ENCODE measurements around the gene IMPDH2.

The IMPDH2 gene

GRCh38 chr3:49018707-49019006 lies 10.5 kb downstream of the IMPDH2 start:
- Histone ChIP-seq H3K27me3 (ENCODE audit: control insufficient read depth, low read length) (no peaks in the 10 kb centered on the region), H3K4me1 (ENCODE audit: control insufficient read depth, low read length) (peaks cover 33% of the 10 kb centered on the region), H3K36me3 (ENCODE audit: control insufficient read depth, low read length) (peaks cover 65% of the 10 kb centered on the region), H3K27ac (ENCODE audit: low read depth, low read length) (peak overlapping the region; percentile 92), H3K4me3 (ENCODE audit: low read length) (peak overlapping the region; percentile 92), H3F3A (ENCODE audit: control insufficient read depth, insufficient read depth) (peaks cover 21% of the 10 kb centered on the region), H3K4me2 (ENCODE audit: low read length) (peak overlapping the region; percentile 94), H3K9me2 (replicated peaks; ENCODE audit: control insufficient read depth, low read length) (no peaks in the 10 kb centered on the region), H3K9me3 (ENCODE audit: control insufficient read depth, insufficient read depth, low read length) (no peaks in the 10 kb centered on the region), H4K20me1 (ENCODE audit: control insufficient read depth, insufficient read depth, low read depth, low read length) (peaks cover 2% of the 10 kb centered on the region; the same call in 1 of the 2 replicates), H3K79me2 (ENCODE audit: control insufficient read depth, low read length) (peaks cover 43% of the 10 kb centered on the region)
- TF ChIP-seq, protein P1, sequence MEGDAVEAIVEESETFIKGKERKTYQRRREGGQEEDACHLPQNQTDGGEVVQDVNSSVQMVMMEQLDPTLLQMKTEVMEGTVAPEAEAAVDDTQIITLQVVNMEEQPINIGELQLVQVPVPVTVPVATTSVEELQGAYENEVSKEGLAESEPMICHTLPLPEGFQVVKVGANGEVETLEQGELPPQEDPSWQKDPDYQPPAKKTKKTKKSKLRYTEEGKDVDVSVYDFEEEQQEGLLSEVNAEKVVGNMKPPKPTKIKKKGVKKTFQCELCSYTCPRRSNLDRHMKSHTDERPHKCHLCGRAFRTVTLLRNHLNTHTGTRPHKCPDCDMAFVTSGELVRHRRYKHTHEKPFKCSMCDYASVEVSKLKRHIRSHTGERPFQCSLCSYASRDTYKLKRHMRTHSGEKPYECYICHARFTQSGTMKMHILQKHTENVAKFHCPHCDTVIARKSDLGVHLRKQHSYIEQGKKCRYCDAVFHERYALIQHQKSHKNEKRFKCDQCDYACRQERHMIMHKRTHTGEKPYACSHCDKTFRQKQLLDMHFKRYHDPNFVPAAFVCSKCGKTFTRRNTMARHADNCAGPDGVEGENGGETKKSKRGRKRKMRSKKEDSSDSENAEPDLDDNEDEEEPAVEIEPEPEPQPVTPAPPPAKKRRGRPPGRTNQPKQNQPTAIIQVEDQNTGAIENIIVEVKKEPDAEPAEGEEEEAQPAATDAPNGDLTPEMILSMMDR (IDR thresholded peaks at IDR 0.05; ENCODE audit: low read depth, low read length, poor library complexity, severe bottlenecking), result no peak
- no peak for TF ChIP-seq EZH2phosphoT487 (IDR thresholded peaks at IDR 0.05; ENCODE audit: borderline replicate concordance, low read length)

DNA sequence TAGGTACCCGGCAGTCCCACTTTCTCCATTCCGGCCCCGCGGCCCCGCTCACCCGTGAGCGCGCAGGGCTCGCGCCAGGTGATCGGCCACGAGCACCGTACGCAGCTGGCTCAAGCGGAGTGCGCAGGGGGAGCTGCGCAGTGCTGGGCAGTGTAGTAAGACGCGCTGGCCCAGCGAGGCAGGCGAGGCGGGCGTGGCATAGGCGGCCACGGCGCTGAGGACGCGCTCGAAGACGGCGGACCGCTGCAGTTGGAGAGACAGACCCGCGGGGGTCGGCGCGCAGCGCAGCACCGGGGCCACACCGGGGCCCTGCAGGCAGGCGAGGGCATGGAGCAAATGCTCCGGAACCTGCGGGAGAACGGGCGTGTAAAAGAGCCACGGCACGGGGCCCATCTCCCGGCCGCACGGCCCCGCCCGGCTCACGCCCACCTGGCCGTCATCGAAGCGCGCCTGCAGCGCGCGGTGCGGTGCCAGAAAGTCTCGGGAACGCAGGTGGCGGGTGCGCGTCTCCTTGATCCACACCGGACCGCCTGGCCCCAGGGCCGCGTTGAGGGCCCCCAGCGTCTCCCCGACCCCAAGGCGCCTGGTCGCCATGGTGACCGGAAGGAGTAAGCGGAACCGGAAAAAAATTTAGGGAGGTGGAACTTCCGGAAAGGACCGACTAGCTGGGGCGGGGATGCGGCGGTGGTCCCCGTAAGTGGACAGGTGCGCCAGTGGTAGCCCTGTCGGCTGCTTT lies 11.1 kb downstream of the IMPDH2 start, which contains the start of gene DALRD3:
Gene DALRD3, minus strand, starts transcription at position 610 of the 736 bp plus-strand sequence. Its CDS starts 16 bp downstream, at position 594.
- H4K20me1 ChIP-seq (ENCODE audit: control insufficient read depth, insufficient read depth, low read depth, low read length), result peaks cover 7% of the 10 kb centered on the region; the same call in 1 of the 2 replicates
- peak within 1 kb of the TSS; percentile 92 for H3K4me3 ChIP-seq (ENCODE audit: low read length)
- H3K9me3 ChIP-seq (ENCODE audit: control insufficient read depth, insufficient read depth, low read length), result no peaks in the 10 kb centered on the region
- TF ChIP-seq, protein P1 (IDR thresholded peaks at IDR 0.05; ENCODE audit: low read depth, low read length, poor library complexity, severe bottlenecking), result no peak
- TF ChIP-seq EZH2phosphoT487 (IDR thresholded peaks at IDR 0.05; ENCODE audit: borderline replicate concordance, low read length), result no peak
- peak within 1 kb of the TSS; percentile 94 for H3K4me2 ChIP-seq (ENCODE audit: low read length)
- no peaks in the 10 kb centered on the region for H3K9me2 ChIP-seq (replicated peaks; ENCODE audit: control insufficient read depth, low read length)
- peaks cover 65% of the 10 kb centered on the region for H3K36me3 ChIP-seq (ENCODE audit: control insufficient read depth, low read length)
- H3K79me2 ChIP-seq (ENCODE audit: control insufficient read depth, low read length), result peaks cover 43% of the 10 kb centered on the region
- peak within 1 kb of the TSS; percentile 92 for H3K27ac ChIP-seq (ENCODE audit: low read depth, low read length)
- H3K27me3 ChIP-seq (ENCODE audit: control insufficient read depth, low read length), result no peaks in the 10 kb centered on the region
- H3K4me1 ChIP-seq (ENCODE audit: control insufficient read depth, low read length), result peaks cover 28% of the 10 kb centered on the region
- H3F3A ChIP-seq (ENCODE audit: control insufficient read depth, insufficient read depth), result peaks cover 19% of the 10 kb centered on the region

DNA sequence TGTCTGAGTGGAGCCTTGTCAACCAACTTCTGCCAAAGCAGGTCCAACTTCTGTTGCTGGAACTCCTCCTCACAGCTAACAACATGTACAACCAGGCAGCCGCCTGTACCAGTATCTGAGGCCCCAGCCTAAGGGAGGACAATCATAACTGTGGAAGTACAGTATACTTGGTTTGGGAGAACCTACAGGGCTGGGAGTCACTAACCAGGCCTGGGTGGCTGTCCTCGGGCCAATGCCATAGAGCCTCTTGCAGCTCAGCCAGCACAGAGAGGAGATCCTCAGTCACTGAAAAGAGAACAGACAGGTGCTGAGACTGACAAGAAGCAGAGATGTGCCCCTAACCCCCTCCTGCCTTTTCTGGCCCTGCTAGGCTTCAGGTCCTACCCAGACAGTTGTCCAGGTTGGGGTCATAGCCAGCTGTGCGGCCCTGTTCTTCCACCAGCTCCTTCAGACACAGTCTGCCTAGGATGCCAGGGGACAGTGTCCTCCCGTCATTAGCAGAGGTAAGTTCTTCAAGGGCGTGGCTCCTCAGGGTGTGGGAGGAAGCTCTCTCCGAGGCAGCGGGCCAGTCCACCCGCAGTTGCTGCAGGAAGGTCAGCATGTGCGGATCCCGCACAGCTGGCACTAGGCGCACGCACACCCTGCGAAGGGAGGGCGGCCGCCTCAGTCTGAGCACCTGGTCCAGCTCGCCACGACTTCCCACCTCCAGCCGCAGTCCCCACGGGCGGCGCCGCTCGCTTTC lies 11.8 kb downstream of the IMPDH2 start:
- peaks cover 16% of the 10 kb centered on the region for H3F3A ChIP-seq (ENCODE audit: control insufficient read depth, insufficient read depth)
- peaks cover 9% of the 10 kb centered on the region; the same call in 1 of the 2 replicates for H4K20me1 ChIP-seq (ENCODE audit: control insufficient read depth, insufficient read depth, low read depth, low read length)

More for the DNA sequence above, 11.8 kb downstream of the IMPDH2 start:
- Histone ChIP-seq H3K4me2 (ENCODE audit: low read length) (peak overlapping the region; percentile 94), H3K27me3 (ENCODE audit: control insufficient read depth, low read length) (no peaks in the 10 kb centered on the region), H3K4me3 (ENCODE audit: low read length) (peak overlapping the region; percentile 92), H3K4me1 (ENCODE audit: control insufficient read depth, low read length) (peaks cover 25% of the 10 kb centered on the region), H3K79me2 (ENCODE audit: control insufficient read depth, low read length) (peaks cover 43% of the 10 kb centered on the region), H3K27ac (ENCODE audit: low read depth, low read length) (peak overlapping the region; percentile 92; the same call in 1 of the 2 replicates), H3K9me3 (ENCODE audit: control insufficient read depth, insufficient read depth, low read length) (no peaks in the 10 kb centered on the region), H3K9me2 (replicated peaks; ENCODE audit: control insufficient read depth, low read length) (no peaks in the 10 kb centered on the region), H3K36me3 (ENCODE audit: control insufficient read depth, low read length) (peaks cover 65% of the 10 kb centered on the region)
- no peak for TF ChIP-seq EZH2phosphoT487 (IDR thresholded peaks at IDR 0.05; ENCODE audit: borderline replicate concordance, low read length)
- TF ChIP-seq, protein P1 (IDR thresholded peaks at IDR 0.05; ENCODE audit: low read depth, low read length, poor library complexity, severe bottlenecking), result no peak
